Thyroid gland (tissue), 4 donors: ENCODE measurements around the gene GPC5.

Experiments used
- POLR2A ChIP-seq, 2 donors: fragments of 450-650 bp; IDR thresholded peaks; one replicate each; pipeline ENCODE4 v1.6.1; 2017; ENCODE audit warnings: antibody characterized with exemption in 2 of 2, mild to moderate bottlenecking in 2 of 2, moderate library complexity in 1 of 2
- TF ChIP-seq, protein P1 (sequence below), 6 experiments: fragments of 200-600 bp in 3 of 6; fragments of 450-650 bp in 3 of 6; sonication (generic) in 3 of 6; IDR thresholded peaks; one replicate each; pipeline ENCODE4 v1.5.1; 2016 to 2019; ENCODE audit warnings: antibody characterized with exemption in 6 of 6, mild to moderate bottlenecking in 2 of 6, inconsistent platforms in 1 of 6, moderate library complexity in 1 of 6

DNA sequence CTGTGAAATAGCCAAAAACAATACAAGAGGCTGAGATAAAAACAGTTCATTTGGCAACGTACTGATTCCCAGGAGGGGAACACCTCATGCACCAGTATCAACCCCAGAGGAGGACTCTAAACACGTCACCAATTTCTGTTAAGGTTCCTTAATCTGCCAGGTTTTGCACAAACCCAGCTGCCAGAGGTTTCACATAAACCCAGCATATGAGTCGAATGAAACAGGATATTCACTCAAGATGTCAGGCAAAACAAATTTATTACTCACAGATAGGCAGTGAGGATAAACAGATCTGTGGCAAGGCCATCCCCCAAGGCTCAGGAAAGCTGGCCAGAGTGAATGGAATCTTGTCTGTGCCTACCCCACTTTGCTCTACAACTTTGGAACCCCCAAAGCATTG, 210.9 kb downstream of the GPC5 start:
- no peak for TF ChIP-seq POLR2A (IDR thresholded peaks at IDR 0.05)
- TF ChIP-seq, protein P1, sequence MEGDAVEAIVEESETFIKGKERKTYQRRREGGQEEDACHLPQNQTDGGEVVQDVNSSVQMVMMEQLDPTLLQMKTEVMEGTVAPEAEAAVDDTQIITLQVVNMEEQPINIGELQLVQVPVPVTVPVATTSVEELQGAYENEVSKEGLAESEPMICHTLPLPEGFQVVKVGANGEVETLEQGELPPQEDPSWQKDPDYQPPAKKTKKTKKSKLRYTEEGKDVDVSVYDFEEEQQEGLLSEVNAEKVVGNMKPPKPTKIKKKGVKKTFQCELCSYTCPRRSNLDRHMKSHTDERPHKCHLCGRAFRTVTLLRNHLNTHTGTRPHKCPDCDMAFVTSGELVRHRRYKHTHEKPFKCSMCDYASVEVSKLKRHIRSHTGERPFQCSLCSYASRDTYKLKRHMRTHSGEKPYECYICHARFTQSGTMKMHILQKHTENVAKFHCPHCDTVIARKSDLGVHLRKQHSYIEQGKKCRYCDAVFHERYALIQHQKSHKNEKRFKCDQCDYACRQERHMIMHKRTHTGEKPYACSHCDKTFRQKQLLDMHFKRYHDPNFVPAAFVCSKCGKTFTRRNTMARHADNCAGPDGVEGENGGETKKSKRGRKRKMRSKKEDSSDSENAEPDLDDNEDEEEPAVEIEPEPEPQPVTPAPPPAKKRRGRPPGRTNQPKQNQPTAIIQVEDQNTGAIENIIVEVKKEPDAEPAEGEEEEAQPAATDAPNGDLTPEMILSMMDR (IDR thresholded peaks at IDR 0.05), result no peak
